Measurements from ENCODE around the gene SLCO2B1.

SLCO2B1 gene

DNA sequence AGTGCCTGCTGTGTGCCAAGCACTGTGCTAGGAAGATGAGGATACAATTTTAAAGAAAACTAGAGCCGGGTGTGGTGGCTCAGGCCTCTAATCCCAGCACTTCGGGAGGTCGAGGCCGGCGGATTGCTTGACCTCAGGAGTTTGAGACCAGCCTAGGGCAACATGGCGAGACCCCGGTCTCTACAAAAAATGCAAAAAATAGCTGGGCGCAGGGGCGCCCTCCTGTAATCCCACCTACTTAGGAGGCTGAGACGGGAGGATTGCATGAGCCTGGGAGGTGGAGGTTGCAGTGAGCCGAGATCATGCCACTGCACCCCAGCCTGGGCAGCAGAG lies 98.0 kb downstream of the SLCO2B1 start:
- DNase-seq (ENCODE audit: low read depth): no peak

- no peak for DNase-seq (ENCODE audit: low read depth)
Observed at GRCh38 chr11:75249704-75250103, 98.8 kb downstream of the SLCO2B1 start.

DNA sequence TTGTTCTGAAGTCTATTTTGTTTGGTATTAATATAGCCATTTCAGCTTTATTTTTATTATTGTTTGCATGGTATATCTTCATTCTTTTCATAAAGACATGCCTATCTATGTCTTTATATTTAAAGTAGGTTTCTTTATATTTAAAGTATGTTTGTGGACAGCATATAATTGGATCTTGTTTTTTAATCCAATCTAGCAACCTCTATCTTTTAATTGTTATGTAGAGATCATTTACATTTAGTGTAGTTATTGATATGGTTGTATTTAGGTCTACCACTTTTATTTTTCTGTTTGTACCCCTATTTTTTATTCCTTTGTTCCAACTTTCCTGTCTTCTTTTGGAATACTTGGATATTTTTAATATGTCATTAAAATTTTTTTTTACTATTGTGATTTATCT lies 103.4 kb downstream of the SLCO2B1 start:
- DNase-seq (ENCODE audit: low read depth): no peak
